GM18907 (cell line): ENCODE measurements around the gene ARG2.

Experiments
- ATAC-seq: cut with Tn5 transposase; IDR thresholded peaks from one replicate; pipeline ENCODE4 v1.9.1; 2021; ENCODE audit warnings: mild to moderate bottlenecking, moderate library complexity; ENCODE audit not compliant: unreplicated experiment

Gene ARG2

GRCh38 chr14:67636361-67636919 lies 16.7 kb downstream of the ARG2 start:
- ATAC-seq, result no peak

- ATAC-seq, result no peak
Observed at GRCh38 chr14:67638642-67639041, 18.9 kb downstream of the ARG2 start.

- no peak for ATAC-seq
Observed at GRCh38 chr14:67641480-67641879, 21.8 kb downstream of the ARG2 start.

- no peak for ATAC-seq
Observed at GRCh38 chr14:67641902-67642749, 22.4 kb downstream of the ARG2 start.

GRCh38 chr14:67643713-67644112 lies 24.0 kb downstream of the ARG2 start:
- ATAC-seq, result no peak

GRCh38 chr14:67644428-67644827 lies 24.7 kb downstream of the ARG2 start:
- ATAC-seq, result no peak

- ATAC-seq, result no peak
Observed at GRCh38 chr14:67645414-67645813, 25.7 kb downstream of the ARG2 start.

GRCh38 chr14:67646131-67646530 lies 26.4 kb downstream of the ARG2 start:
- ATAC-seq, result no peak

- ATAC-seq, result no peak
Observed at GRCh38 chr14:67650151-67650550, 30.4 kb downstream of the ARG2 start.

- ATAC-seq, result no peak
Observed at GRCh38 chr14:67650694-67651093, 31.0 kb downstream of the ARG2 start.

GRCh38 chr14:67652189-67652588 lies 32.5 kb downstream of the ARG2 start:
- no peak for ATAC-seq

GRCh38 chr14:67653651-67654280 lies 34.0 kb downstream of the ARG2 start:
- ATAC-seq, result no peak

GRCh38 chr14:67663633-67664032 lies 43.9 kb downstream of the ARG2 start:
- no peak for ATAC-seq

GRCh38 chr14:67665868-67666267 lies 46.1 kb downstream of the ARG2 start:
- no peak for ATAC-seq

GRCh38 chr14:67666750-67667449 lies 47.2 kb downstream of the ARG2 start:
- peak; percentile 51 for ATAC-seq

- ATAC-seq, result no peak
Observed at GRCh38 chr14:67668559-67668958, 48.8 kb downstream of the ARG2 start.

GRCh38 chr14:67673451-67673850 lies 53.7 kb downstream of the ARG2 start:
- ATAC-seq, result no peak

GRCh38 chr14:67674139-67674479 lies 54.4 kb downstream of the ARG2 start:
- ATAC-seq, result peak; percentile 50

GRCh38 chr14:67674480-67675218 lies 54.9 kb downstream of the ARG2 start, which contains the start of gene VTI1B:
Gene VTI1B (minus strand): TSS chr14:67674632. CDS start chr14:67674489, 143 bp downstream.
- peak; percentile 87 for ATAC-seq

GRCh38 chr14:67675219-67675582 lies 55.5 kb downstream of the ARG2 start:
- no peak for ATAC-seq

GRCh38 chr14:67679006-67679405 lies 59.3 kb downstream of the ARG2 start:
- ATAC-seq, result no peak
